ENCODE results near the gene CYP2E1.
A peak's percentile ranks its signal among the peaks of the same experiment; 100 is the strongest.
"Not testable (repeated sequence)": the region's sequence is repeated elsewhere in the genome, so short reads cannot be mapped to it uniquely, and the experiment has no call there.

The CYP2E1 gene
- 0 to 5.3 (median 0.04) reads per million in 17 experiments for total RNA-seq

DNA sequence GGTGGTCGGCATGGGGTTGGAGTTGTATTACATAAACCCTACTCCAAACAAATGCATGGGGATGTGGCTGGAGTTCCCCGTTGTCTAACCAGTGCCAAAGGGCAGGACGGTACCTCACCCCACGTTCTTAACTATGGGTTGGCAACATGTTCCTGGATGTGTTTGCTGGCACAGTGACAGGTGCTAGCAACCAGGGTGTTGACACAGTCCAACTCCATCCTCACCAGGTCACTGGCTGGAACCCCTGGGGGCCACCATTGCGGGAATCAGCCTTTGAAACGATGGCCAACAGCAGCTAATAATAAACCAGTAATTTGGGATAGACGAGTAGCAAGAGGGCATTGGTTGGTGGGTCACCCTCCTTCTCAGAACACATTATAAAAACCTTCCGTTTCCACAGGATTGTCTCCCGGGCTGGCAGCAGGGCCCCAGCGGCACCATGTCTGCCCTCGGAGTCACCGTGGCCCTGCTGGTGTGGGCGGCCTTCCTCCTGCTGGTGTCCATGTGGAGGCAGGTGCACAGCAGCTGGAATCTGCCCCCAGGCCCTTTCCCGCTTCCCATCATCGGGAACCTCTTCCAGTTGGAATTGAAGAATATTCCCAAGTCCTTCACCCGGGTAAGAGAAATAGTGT is at the start of gene CYP2E1:
Gene CYP2E1 (plus strand): TSS at position 407 of the 632 bp plus-strand sequence. CDS start 33 bp downstream, at position 440.
- no peak for DNase-seq

DNA sequence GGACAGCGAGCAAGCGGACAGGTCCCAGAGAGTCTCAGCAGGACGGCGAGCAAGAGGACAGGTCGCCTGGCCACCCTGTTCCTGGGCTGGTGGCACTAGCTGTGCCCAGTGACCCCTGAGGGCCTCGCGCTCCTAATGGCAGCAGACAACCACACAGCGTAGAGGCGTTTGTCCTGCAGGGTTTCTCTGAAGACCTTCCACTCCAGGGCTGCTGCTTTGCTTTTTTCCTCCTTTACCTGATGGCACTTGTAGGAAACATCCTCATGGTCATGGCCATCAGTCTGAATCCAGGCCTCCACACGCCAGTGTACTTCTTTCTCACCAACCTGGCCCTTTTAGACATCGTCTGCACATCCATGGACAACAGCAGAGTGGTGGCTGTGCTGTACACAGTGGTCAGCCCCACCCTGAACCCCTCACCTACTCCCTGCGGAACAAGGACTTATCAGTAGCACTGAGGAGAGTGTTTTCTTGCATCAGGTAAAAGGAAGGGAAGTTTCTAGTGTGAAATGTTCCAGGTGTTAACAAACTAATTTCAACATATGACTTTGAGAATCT is 46.0 kb upstream of the CYP2E1 start:
- no peak for DNase-seq

DNA sequence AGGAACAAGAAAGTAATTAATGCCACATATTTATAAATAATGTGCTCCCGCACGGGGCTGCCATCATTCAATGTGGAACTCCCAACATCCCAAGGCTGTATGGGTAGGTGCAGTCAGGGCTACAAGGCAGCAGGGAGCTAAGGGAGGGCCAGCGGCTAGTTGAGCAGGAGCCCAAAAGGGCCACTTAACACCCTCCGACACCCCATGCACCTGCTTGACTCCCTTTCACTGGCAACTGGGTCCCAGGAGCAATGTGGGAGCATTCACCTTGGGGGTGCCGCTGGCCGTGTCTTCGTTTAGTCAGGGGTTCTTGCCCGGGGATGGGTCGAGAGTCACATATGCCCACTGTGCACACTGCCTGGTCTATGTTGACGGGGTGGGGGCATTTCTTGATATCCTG is 45.5 kb upstream of the CYP2E1 start:
- no peak for DNase-seq

DNA sequence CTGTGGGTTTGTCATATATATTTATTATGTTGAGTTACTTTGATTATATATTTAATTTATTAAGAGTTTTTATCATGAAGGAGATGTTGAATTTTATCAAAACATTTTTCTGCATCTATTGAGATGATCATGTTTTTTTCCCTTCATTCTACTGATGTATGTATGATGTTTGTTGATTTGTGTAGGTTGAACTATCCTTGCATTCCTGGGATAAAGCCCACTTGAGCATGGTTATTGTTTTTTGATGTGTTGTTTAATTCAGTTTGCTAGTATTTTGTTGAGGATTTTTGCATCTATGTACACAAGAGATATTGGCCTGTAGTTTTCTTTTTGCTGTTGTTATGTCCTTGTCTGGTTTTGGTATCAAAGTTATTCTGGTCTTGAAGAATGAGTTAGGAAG is 42.3 kb upstream of the CYP2E1 start:
- DNase-seq: no peak

DNA sequence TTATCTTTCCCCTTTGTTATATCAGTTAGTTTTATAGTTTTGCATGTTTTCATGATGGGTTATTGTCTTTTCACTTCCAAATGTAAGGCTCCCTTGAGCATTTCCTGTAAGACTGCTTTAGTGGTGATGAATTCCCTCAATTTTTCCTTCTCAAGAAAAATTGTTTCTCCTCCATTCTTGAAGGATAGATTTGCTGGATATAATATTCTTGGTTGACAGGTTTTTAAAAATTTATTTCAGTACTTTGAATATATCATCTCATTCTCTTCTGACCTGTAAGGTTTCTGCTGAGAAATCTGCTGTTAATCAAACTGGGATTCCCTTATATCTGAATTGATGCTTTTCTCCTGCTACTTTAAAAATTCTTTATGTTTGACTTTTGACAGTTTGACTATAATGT is 40.1 kb upstream of the CYP2E1 start:
- no peak for DNase-seq

DNA sequence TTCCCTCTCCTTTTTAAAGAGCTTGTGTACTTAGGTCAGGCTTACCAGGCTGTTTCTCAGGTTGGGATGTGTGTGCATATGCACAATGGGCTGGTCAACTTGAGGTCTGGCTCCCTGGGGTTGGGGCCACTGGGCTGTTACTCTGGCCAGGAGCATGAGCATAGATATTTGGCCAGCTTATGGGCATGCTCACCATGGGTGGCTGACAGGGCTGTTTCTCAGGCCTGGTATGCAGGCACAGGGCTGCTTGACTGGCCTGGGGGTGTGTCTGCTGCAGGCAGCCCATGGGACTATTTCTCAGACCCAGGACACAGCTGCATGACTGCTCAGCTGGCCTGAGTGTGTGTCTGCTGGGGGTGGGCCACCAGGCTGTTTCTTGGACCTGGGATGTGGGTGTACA is 38.8 kb upstream of the CYP2E1 start:
- DNase-seq: no peak

DNA sequence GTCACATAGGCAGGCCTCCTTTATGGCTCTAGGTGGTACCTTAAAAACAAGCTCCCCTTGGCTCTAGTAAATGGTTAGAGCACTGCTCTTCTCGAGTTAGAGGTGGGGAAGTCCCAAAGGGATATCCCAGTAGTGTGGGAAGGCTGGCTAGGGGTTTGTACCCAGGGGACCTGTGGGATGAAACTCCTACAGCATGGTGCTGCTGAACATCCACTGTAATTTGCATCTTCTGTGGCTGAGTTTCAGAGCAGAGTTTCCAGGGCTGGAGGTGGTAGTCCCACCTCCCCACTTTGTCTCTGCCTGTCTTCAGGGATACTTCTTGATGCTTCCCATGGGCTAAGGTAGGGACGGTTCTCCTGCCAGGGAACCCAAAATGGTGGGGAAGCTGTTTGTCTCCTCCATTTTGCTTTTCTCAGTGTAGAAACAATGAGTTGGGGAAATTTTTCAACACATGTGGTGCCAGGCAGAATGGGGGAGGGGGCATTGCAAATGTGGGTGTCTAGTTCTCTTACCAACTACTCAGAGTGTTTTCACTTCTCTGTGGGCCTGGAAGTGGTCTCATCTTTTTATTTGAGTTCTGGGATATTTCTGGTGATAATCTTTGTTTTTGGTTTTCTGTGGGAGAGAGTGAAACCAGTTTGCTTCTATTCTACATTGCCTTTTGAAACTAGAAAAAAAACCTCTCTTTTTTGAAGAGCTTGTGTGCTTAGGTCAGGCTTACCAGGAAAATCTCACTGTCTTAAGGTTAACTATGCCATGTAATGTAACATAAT is 37.2 kb upstream of the CYP2E1 start:
- no peak for DNase-seq

DNA sequence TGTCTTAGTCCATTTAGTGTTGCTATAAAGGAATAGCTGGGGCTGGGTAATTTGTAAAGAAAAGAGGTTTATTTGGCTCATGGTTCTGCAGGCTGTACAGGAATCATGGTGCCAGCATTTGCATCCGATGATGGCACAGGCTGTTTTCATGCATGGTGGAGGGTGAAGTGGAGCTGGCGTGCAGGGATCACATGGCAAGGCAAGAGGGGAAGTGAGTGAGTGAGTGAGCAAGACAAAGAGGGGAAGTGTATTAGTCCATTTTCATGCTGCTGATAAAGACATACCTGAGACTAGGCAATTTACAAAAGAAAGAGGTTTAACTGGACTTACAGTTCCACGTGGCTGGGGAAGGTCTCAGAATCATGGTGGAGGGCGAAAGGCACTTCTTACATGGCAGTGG is 33.6 kb upstream of the CYP2E1 start:
- DNase-seq: not testable (repeated sequence)

DNA sequence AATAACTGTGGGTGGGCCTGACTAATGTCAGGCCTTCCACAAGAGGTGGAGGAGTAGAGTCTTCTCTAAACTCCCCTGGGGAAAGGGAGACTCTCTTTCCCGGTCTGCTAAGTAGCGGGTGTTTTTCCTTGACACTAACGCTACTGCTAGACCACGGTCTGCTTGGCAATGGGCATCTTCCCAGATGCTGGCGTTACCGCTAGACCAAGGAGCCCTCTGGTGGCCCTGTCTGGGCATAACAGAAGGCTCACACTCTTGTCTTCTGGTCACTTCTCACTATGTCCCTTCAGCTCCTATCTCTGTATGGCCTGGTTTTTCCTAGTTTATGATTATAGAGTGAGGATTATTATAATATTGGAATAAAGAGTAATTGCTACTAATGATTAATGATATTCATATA is 29.8 kb upstream of the CYP2E1 start:
- DNase-seq: not testable (repeated sequence)

DNA sequence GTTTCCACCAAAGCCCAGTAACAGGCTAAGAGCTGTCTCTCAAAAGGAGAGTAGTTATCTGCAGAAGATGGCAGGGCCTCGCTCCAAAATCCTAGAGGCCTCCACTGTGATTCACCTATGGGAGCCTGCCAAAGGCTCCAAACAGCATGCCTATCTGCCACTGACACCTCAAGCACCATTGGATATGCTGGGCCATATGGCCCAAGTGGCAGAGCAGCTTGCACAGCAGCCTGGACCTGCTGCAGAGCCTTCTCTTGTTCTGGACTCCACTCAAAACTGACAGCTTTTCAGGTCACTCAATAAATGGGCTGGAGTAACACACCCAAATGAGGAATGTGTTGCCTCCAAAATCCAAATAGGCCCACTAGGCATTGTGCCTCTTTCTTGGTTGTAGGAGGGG is 28.0 kb upstream of the CYP2E1 start:
- not testable (repeated sequence) for DNase-seq

DNA sequence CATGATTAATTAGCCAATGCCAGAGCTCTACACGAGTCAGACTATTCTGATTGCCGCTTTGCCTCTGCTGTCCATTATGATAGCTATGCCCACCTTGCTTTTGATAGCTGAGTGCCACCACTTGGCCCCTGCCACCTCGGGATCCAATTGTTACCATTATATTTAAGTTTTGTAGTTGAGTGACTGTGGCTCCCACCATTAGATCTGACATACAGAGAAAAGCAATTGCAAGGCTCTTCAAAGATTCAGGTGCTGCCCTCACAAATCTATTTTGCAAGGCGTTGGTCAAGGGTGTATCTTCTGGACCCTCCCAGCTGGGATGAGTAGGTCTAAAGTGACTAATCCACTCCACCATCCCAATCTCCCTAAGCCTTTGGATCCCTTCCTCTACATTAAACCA is 26.3 kb upstream of the CYP2E1 start:
- not testable (repeated sequence) for DNase-seq

DNA sequence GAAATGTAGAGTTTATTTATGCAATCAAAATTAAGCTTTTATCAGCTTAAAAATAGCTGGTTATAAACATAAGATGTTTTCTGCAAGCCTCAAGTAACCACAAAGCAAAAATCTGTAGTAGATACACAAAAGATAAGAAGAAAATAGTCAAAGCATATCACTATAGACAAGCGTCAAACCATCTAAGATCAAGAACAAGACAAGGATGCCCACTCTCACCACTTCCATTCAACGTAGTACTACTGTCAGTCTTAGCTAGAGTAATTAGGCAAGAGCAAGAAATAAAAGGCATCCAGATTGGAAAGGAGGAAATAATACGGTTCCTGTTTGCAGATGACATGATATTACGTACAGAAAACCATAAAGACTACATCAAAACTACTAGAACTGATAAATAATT is 17.5 kb upstream of the CYP2E1 start:
- no peak for DNase-seq

DNA sequence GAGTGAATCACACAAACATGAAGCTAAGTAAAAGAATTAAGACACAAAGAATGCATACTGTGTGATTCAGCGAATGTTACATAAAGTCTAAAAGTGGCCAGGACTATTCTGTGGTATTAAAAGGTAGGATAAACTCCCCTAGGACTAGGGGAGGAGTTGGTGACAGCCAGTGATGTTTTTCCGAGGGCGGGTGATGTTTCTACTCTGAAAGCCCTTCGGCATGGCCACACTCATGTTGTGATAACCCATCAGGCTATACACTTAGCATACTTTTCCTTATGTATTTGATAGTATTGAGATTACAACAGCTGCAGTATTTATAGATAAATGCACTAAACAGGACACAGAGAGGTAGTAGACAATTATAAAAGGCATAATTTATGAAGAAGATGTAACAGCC is 15.8 kb upstream of the CYP2E1 start:
- DNase-seq: no peak

DNA sequence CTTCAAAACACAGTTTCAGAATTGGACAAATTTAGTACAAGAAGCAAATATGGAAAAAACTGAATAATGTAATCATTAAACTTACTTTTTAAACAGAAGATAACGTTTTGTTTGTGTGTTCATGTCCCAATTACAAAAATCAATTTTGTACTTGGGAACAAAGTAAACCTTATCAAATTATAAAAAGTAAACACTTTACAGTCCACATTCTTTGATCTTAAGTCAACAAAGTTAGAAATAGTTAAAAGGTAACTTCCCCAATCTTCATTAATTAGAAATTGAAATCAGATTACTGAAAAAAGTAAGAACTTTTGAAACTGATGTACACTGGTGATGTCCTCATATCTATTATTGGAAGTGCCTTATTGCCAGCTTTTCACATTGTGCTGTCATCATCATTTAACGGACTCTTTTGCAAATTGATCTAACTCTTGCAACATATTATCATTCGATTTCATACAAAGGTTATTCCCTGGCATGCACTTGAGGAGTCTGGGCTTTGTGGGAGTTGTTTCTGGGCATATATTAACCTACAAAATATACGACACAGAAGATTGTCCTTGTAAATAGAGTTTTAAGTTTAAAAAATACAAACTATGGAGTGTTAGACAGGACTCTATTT is 15.1 kb upstream of the CYP2E1 start:
- DNase-seq: no peak

DNA sequence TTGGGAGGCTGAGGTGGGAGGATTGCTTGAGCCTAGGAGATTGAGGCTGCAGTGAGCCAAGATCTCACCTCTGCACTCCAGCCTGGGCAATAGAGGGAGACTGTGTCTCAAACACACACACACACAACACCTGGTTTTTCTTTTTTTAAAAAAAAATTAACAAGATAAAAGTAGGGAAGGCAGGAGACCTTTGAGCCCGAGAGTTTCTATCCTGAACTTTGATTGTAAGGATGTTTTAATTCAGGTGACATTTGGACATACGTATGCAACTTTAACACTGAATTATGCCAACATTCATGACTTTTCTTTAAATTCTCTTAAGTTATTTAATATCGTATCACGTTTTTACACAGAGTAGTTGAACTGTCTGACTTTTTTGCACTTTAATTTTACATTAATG is 11.7 kb upstream of the CYP2E1 start:
- no peak for DNase-seq

DNA sequence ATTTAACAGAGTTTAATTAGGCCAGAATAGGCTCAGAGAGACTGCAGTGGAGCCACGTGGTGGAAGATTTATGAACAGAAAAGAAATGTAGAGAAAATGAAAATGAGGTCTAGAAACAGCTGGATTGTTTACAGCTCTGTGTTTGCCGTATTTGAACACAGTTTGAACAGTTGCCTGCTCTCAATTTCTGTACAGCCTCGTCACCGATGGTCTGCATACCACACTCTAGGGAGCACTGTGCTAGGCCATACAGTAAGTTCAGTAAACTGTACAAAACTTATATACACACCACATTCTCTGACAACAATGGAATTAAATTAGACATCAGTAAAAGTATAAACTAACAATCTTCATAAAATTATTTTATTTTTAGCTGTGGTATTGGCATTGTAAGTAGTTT is 11.1 kb upstream of the CYP2E1 start:
- no peak for DNase-seq

DNA sequence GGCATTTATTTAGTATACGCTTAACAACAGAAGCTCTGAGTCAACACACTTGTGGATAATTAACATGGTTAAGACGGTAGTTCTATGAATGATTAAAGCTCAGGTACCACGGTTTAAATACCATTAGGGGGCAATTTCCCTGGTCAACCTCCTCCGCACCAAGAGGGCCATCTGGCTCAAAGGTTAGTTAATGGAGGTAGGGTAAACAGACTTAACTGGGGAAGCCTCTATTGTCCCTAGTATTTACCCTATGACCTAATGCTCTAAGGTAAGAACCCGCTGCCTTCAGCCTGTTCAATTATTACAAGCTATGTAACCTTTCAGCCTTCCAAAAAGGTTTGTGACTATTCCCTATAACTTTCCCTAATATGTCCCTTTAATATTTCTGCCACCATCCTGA is 8.6 kb upstream of the CYP2E1 start:
- not testable (repeated sequence) for DNase-seq

DNA sequence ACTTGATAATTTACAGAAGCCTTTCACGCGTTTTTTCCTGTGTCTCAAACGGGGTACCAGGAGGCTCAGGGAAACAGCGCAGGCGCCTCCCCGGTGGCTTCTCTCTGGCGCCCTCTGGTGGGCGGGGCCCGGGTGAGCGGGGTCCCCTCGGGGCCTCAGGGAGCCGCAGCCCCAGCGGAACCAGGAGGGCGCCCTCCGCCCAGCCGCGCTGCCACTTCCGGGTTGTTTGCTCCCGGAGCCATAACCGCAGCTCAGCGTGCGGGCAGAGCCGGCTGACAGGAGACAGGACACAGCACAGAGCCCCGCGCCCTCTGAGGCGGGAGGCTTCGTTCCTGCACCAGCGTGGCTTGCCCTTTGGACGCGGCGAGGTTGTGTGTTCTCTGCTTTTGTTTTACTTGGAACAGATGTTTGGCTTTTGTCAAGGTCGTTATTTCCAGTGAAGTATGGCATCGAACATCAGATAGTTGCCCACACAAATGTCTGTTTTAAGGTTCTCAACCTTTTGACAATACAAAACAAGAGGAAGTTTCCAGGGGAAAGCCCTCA is 6.9 kb upstream of the CYP2E1 start:
- peak; percentile 81 to 92 (median 89) for DNase-seq

DNA sequence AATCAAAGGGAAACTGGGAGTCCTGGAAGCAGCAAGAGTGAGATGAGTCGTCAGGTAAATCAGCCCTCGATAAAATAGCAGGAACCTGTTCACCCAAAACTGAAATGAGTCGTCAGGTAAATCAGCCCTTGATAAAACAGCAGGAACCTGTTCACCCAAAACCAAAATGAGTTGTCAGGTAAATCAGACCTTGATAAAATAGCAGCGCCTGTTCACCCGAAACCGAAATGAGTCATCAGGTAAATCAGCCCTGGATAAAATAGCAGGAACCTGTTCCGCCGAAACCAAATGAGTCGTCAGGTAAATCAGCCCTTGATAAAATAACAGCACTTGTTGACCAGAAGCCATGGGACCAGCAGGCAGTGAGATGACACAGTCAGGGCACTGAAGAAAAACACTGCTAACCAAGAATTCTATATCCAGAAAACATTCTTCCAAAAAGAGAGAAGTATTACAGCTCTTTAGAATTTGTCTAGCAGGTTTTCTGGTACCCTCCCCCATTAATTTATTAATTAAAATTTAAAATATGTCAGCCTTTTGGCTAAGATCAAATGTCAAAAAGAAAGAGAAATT is 3.4 kb upstream of the CYP2E1 start:
- no peak for DNase-seq

DNA sequence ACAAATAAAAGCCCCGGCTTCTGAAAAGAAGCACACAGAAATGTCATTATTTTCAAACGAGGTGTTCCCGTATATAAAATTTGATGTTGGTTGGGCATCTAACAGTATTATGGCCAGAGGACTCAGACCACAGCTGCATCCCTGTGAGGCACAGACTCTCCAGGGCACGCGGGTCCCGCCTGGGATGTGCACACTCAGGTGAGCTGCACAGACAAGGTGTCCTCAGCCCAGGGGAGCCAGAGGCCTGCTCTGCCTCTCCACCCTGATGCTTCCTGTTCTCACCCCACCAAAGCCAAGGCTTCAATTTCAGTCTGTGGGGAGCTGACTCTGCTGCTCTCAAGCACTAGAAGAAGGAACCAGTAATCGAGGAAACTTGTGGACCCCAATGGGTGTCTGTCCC is 1.7 kb upstream of the CYP2E1 start:
- no peak for DNase-seq

DNA sequence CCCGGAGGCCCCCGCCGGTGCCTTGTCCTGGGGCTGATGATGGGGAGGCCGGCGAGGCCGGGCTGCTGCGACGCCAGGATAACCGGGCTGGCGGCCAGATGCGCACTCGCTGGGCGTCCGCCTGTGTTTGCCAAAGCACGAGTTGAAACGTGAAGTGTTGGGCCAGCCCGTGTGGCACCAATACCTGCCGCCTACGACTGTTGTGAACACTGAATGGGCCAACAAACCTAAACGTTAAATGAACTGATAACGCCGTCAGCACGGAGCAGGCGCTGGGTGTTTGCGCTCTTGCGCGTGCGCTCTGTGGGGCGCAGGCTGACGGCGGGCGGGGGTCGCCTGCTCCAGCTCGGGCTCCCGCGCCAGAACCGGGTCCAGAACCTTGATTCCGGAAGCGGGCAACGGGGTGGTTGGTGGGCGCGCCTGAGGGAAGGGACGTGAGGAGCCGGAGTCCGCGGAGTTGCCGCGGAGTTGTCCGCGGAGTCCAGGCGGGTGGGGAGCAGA is 658 bp downstream of the CYP2E1 start:
- no peak for DNase-seq

DNA sequence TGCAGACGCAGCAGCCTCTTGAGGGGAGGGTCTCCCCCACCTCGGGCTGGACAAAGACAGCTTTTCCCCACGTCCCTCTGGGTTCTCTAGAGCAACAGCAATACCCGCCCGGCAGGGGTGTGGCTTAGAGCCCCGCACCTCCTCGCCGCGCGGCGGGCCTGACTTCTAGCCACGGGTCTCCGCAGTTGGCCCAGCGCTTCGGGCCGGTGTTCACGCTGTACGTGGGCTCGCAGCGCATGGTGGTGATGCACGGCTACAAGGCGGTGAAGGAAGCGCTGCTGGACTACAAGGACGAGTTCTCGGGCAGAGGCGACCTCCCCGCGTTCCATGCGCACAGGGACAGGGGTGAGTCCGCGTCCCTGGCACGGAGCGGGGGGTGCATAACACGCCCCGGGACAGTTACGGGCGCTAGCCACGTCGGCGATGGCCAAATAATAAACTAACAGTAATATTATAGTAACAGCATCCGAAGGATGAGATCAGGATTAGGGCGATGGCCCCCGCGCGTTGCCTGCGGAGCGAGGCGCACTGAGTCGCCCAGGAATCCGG is 1.2 kb downstream of the CYP2E1 start:
- DNase-seq: no peak
